Ishikawa (cell line): ENCODE results near the gene TARDBP.

Experiments
- CREB1 ChIP-seq: IDR thresholded peaks from 2 replicates; pipeline ENCODE4 v1.6.1; 2012; ENCODE audit warnings: low read depth
- EP300 ChIP-seq: IDR thresholded peaks from 2 replicates; pipeline ENCODE4 v1.6.1; 2012; ENCODE audit warnings: borderline replicate concordance
- MAX ChIP-seq: IDR thresholded peaks from 2 replicates; pipeline ENCODE4 v1.6.1; 2012
- RAD21 ChIP-seq: IDR thresholded peaks from 2 replicates; pipeline ENCODE4 v1.6.1; 2012; ENCODE audit warnings: low read depth
- REST ChIP-seq: IDR thresholded peaks from 2 replicates; pipeline ENCODE4 v1.6.1; 2012; ENCODE audit warnings: low read depth, mild to moderate bottlenecking
- TAF1 ChIP-seq: IDR thresholded peaks from 2 replicates; pipeline ENCODE4 v1.6.1; 2012; ENCODE audit warnings: low read depth, mild to moderate bottlenecking
- TCF12 ChIP-seq: IDR thresholded peaks from 2 replicates; pipeline ENCODE4 v1.6.1; 2012; ENCODE audit warnings: low read depth
- TEAD4 ChIP-seq: IDR thresholded peaks from 2 replicates; pipeline ENCODE4 v1.6.1; 2012
- USF1 ChIP-seq: IDR thresholded peaks from 2 replicates; pipeline ENCODE4 v1.6.1; 2012
- YY1 ChIP-seq: IDR thresholded peaks from 2 replicates; pipeline ENCODE4 v1.6.1; 2012; ENCODE audit warnings: low read depth
- ZBTB7A ChIP-seq: IDR thresholded peaks from 2 replicates; pipeline ENCODE4 v1.6.1; 2012; ENCODE audit warnings: low read depth

GRCh38 chr1:10969267-10969970, 43.0 kb upstream of the TARDBP start:
- no peak for TF ChIP-seq YY1
- TF ChIP-seq REST: no peak
- no peak for TF ChIP-seq EP300
- no peak for TF ChIP-seq TEAD4
- TF ChIP-seq CREB1: no peak
- no peak for TF ChIP-seq ZBTB7A
- no peak for TF ChIP-seq MAX
- TF ChIP-seq TCF12: no peak
- TF ChIP-seq RAD21: no peak
- TF ChIP-seq TAF1: no peak
- no peak for TF ChIP-seq USF1
